HL-60/S4 treated with retinoic acid at 250 ng/mL for 4 days and 3 days (cell line): ENCODE results near the gene RBCK1.
"Not testable (repeated sequence)": the region's sequence is repeated elsewhere in the genome, so short reads cannot be mapped to it uniquely, and the experiment has no call there.

ENCODE experiments used
- in situ Hi-C: fragments of 300-500 bp; cut with MboI; formaldehyde crosslinking; loops from 2 replicates; pipeline ENCODE4 v1.7.0; 2022; ENCODE audit warnings: low sequenced_read_pairs

The RBCK1 gene

GRCh38 chr20:462199-462991 is 54.3 kb downstream of the RBCK1 start, which contains the start of gene TBC1D20:
Gene TBC1D20, minus strand, starts transcription at chr20:462533. Its CDS starts 128 bp downstream, at chr20:462405.
- in situ Hi-C loops = no loop called here

GRCh38 chr20:467755-468154 is 59.7 kb downstream of the RBCK1 start:
- in situ Hi-C loops = no loop called here

GRCh38 chr20:469746-470490 is 61.8 kb downstream of the RBCK1 start:
- in situ Hi-C loops = loop anchor here (5.0 kb wide), 1 partner anchor 113 kb away; no protein-coding TSS in a partner anchor

- in situ Hi-C loops = loop anchor here (5.0 kb wide), 1 partner anchor 115 kb away; no protein-coding TSS in a partner anchor
These were observed 64.2 kb downstream of the RBCK1 start for GRCh38 chr20:472137-472846.

GRCh38 chr20:472889-473292 is 64.8 kb downstream of the RBCK1 start:
- in situ Hi-C loops = loop anchor here (5.0 kb wide), 1 partner anchor 116 kb away; no protein-coding TSS in a partner anchor

GRCh38 chr20:474581-474980 is 66.5 kb downstream of the RBCK1 start:
- in situ Hi-C loops = loop anchor here (5.0 kb wide), 1 partner anchor 117 kb away; no protein-coding TSS in a partner anchor

GRCh38 chr20:475463-476357 is 67.6 kb downstream of the RBCK1 start:
- in situ Hi-C loops = no loop called here

GRCh38 chr20:476561-477249 is 68.6 kb downstream of the RBCK1 start:
- in situ Hi-C loops = not testable (repeated sequence)

GRCh38 chr20:478010-478948 is 70.2 kb downstream of the RBCK1 start:
- in situ Hi-C loops = no loop called here

- in situ Hi-C loops = no loop called here
These were observed 70.9 kb downstream of the RBCK1 start for GRCh38 chr20:478949-479429.

- in situ Hi-C loops = no loop called here
These were observed 71.4 kb downstream of the RBCK1 start for GRCh38 chr20:479487-479886.

GRCh38 chr20:480044-480443 is 71.9 kb downstream of the RBCK1 start:
- in situ Hi-C loops = no loop called here

GRCh38 chr20:481167-481566 is 73.1 kb downstream of the RBCK1 start:
- in situ Hi-C loops = no loop called here
